ENCODE data around the gene BHLHE23.

Gene BHLHE23

GRCh38 chr20:63014710-63015109 is 7.9 kb upstream of the BHLHE23 start:
- H3K4ac ChIP-seq (ENCODE audit: low read depth, low read length), result no peak overlapping the region
- H3K27me3 ChIP-seq (ENCODE audit: insufficient read depth, low read length), result no peaks in the 10 kb centered on the region
- H2BK120ac ChIP-seq (ENCODE audit: insufficient read depth, low read length, poor library complexity), result no peak overlapping the region
- no peak overlapping the region for H3K9ac ChIP-seq (ENCODE audit: low read length)
- H3K27ac ChIP-seq (ENCODE audit: low read depth, low read length), result no peak overlapping the region
- H3K23ac ChIP-seq (ENCODE audit: low read length), result no peak overlapping the region
- peaks cover 10% of the 10 kb centered on the region for H3K9me3 ChIP-seq (ENCODE audit: insufficient read depth, low read depth, low read length)
- H3K14ac ChIP-seq (ENCODE audit: low read length), result no peak overlapping the region
- H4K12ac ChIP-seq (ENCODE audit: low read depth, low read length), result no peak overlapping the region
- no peak overlapping the region for H3K4me3 ChIP-seq (ENCODE audit: low read depth, low read length)
- H4K91ac ChIP-seq (ENCODE audit: low read depth, low read length), result no peak overlapping the region
- no peaks in the 10 kb centered on the region for H3K36me3 ChIP-seq (ENCODE audit: control insufficient read depth in 1 of 2, insufficient read depth in 2 of 2, low read length in 2 of 2)
- no peak overlapping the region for H3K18ac ChIP-seq (ENCODE audit: low read length)
- H3K4me2 ChIP-seq (ENCODE audit: low read length), result no peak overlapping the region
- H3K79me2 ChIP-seq (ENCODE audit: control insufficient read depth, insufficient read depth, low read length, poor library complexity), result no peaks in the 10 kb centered on the region
- H3K79me1 ChIP-seq (ENCODE audit: low read length), result peaks cover 1% of the 10 kb centered on the region
- no CpG with 5 or more reads among the region's 11 CpGs for WGBS (ENCODE audit: extremely low coverage, insufficient coverage, insufficient read length)
- peaks cover 5 to 9% of the 10 kb centered on the region in 2 experiments for H3K4me1 ChIP-seq (ENCODE audit: control insufficient read depth in 1 of 2, insufficient read depth in 2 of 2, low read length in 2 of 2)
- no peak overlapping the region for H2AFZ ChIP-seq (ENCODE audit: insufficient read depth, low read length, poor library complexity)
- no peak overlapping the region for H2AK5ac ChIP-seq (ENCODE audit: low read length)
- DNase-seq, result no peak
- no peak overlapping the region for H2BK12ac ChIP-seq (ENCODE audit: low read length)
- no peak overlapping the region for H2BK5ac ChIP-seq (ENCODE audit: low read depth, low read length, poor library complexity)
- no peak overlapping the region for H4K8ac ChIP-seq (ENCODE audit: low read depth, low read length)

GRCh38 chr20:63014287-63014686 is 7.5 kb upstream of the BHLHE23 start:
- H3K9me3 ChIP-seq (ENCODE audit: insufficient read depth, low read depth, low read length), result peaks cover 10% of the 10 kb centered on the region
- H3K79me2 ChIP-seq (ENCODE audit: control insufficient read depth, insufficient read depth, low read length, poor library complexity), result no peaks in the 10 kb centered on the region
- no peak for DNase-seq
- no peaks in the 10 kb centered on the region for H3K36me3 ChIP-seq (ENCODE audit: control insufficient read depth in 1 of 2, insufficient read depth in 2 of 2, low read length in 2 of 2)
- H3K79me1 ChIP-seq (ENCODE audit: low read length), result peaks cover 1% of the 10 kb centered on the region
- no peak overlapping the region for H3K4me2 ChIP-seq (ENCODE audit: low read length)
- no peak overlapping the region for H2BK12ac ChIP-seq (ENCODE audit: low read length)
- no peak overlapping the region for H2AFZ ChIP-seq (ENCODE audit: insufficient read depth, low read length, poor library complexity)
- H2BK5ac ChIP-seq (ENCODE audit: low read depth, low read length, poor library complexity), result no peak overlapping the region
- H4K91ac ChIP-seq (ENCODE audit: low read depth, low read length), result no peak overlapping the region
- peaks cover 5 to 9% of the 10 kb centered on the region in 2 experiments for H3K4me1 ChIP-seq (ENCODE audit: control insufficient read depth in 1 of 2, insufficient read depth in 2 of 2, low read length in 2 of 2)
- H3K27ac ChIP-seq (ENCODE audit: low read depth, low read length), result no peak overlapping the region
- H4K8ac ChIP-seq (ENCODE audit: low read depth, low read length), result no peak overlapping the region
- H3K14ac ChIP-seq (ENCODE audit: low read length), result no peak overlapping the region
- H3K27me3 ChIP-seq (ENCODE audit: insufficient read depth, low read length), result no peaks in the 10 kb centered on the region
- H3K23ac ChIP-seq (ENCODE audit: low read length), result no peak overlapping the region
- no peak overlapping the region for H2AK5ac ChIP-seq (ENCODE audit: low read length)
- H3K4ac ChIP-seq (ENCODE audit: low read depth, low read length), result no peak overlapping the region
- no peak overlapping the region for H3K18ac ChIP-seq (ENCODE audit: low read length)
- no peak overlapping the region for H3K4me3 ChIP-seq (ENCODE audit: low read depth, low read length)
- no peak overlapping the region for H3K9ac ChIP-seq (ENCODE audit: low read length)
- H4K12ac ChIP-seq (ENCODE audit: low read depth, low read length), result no peak overlapping the region
- WGBS (ENCODE audit: extremely low coverage, insufficient coverage, insufficient read length), result no CpG with 5 or more reads among the region's 12 CpGs
- no peak overlapping the region for H2BK120ac ChIP-seq (ENCODE audit: insufficient read depth, low read length, poor library complexity)

DNA sequence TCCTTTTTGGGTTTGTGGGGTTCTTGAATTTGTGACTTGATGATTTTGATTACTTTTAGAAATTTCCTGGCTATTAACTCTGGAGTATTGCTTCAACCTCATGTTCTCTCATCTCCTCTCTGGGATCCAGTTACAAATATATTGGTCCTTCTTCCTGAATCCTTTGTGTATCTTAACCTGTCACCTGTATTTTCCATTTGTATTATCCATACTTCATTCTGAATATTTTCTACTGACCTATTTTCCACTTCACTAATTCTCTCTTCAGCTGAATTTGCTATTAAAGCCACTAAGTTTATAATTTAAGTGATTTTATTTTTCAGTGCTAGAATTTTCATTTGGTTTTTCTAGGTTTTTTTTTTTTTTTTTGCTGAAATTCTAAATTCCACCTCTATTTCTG is 6.4 kb upstream of the BHLHE23 start:
- no peak for DNase-seq
- H3K36me3 ChIP-seq (ENCODE audit: control insufficient read depth in 1 of 2, insufficient read depth in 2 of 2, low read length in 2 of 2), result no peaks in the 10 kb centered on the region
- H4K8ac ChIP-seq (ENCODE audit: low read depth, low read length), result no peak overlapping the region
- H2AFZ ChIP-seq (ENCODE audit: insufficient read depth, low read length, poor library complexity), result no peak overlapping the region
- peaks cover 7% of the 10 kb centered on the region for H3K27me3 ChIP-seq (ENCODE audit: insufficient read depth, low read length)
- H4K12ac ChIP-seq (ENCODE audit: low read depth, low read length), result no peak overlapping the region
- no peak overlapping the region for H2BK5ac ChIP-seq (ENCODE audit: low read depth, low read length, poor library complexity)
- H3K23ac ChIP-seq (ENCODE audit: low read length), result no peak overlapping the region
- no peak overlapping the region for H3K4me3 ChIP-seq (ENCODE audit: low read depth, low read length)
- H3K14ac ChIP-seq (ENCODE audit: low read length), result no peak overlapping the region
- H3K79me2 ChIP-seq (ENCODE audit: control insufficient read depth, insufficient read depth, low read length, poor library complexity), result no peaks in the 10 kb centered on the region
- peaks cover 5 to 8% of the 10 kb centered on the region in 2 experiments for H3K4me1 ChIP-seq (ENCODE audit: control insufficient read depth in 1 of 2, insufficient read depth in 2 of 2, low read length in 2 of 2)
- no peak overlapping the region for H3K4me2 ChIP-seq (ENCODE audit: low read length)
- no peak overlapping the region for H3K9ac ChIP-seq (ENCODE audit: low read length)
- H2BK120ac ChIP-seq (ENCODE audit: insufficient read depth, low read length, poor library complexity), result no peak overlapping the region
- no peak overlapping the region for H2BK12ac ChIP-seq (ENCODE audit: low read length)
- H3K9me3 ChIP-seq (ENCODE audit: insufficient read depth, low read depth, low read length), result peaks cover 9% of the 10 kb centered on the region
- no peak overlapping the region for H3K27ac ChIP-seq (ENCODE audit: low read depth, low read length)
- H3K4ac ChIP-seq (ENCODE audit: low read depth, low read length), result no peak overlapping the region
- no peak overlapping the region for H4K91ac ChIP-seq (ENCODE audit: low read depth, low read length)
- no peak overlapping the region for H3K18ac ChIP-seq (ENCODE audit: low read length)
- no peaks in the 10 kb centered on the region for H3K79me1 ChIP-seq (ENCODE audit: low read length)
- H2AK5ac ChIP-seq (ENCODE audit: low read length), result no peak overlapping the region

GRCh38 chr20:63011798-63012197 is 5.0 kb upstream of the BHLHE23 start:
- no peak for DNase-seq
- no peaks in the 10 kb centered on the region for H3K36me3 ChIP-seq (ENCODE audit: control insufficient read depth in 1 of 2, insufficient read depth in 2 of 2, low read length in 2 of 2)
- no CpG with 5 or more reads among the region's 3 CpGs for WGBS (ENCODE audit: extremely low coverage, insufficient coverage, insufficient read length)
- H3K4ac ChIP-seq (ENCODE audit: low read depth, low read length), result no peak overlapping the region
- H4K8ac ChIP-seq (ENCODE audit: low read depth, low read length), result no peak overlapping the region
- H4K12ac ChIP-seq (ENCODE audit: low read depth, low read length), result no peak overlapping the region
- no peak overlapping the region for H3K27ac ChIP-seq (ENCODE audit: low read depth, low read length)
- no peak overlapping the region for H2BK5ac ChIP-seq (ENCODE audit: low read depth, low read length, poor library complexity)
- H2BK120ac ChIP-seq (ENCODE audit: insufficient read depth, low read length, poor library complexity), result no peak overlapping the region
- no peak overlapping the region for H2BK12ac ChIP-seq (ENCODE audit: low read length)
- H3K23ac ChIP-seq (ENCODE audit: low read length), result no peak overlapping the region
- no peak overlapping the region for H3K4me3 ChIP-seq (ENCODE audit: low read depth, low read length)
- no peaks in the 10 kb centered on the region for H3K79me2 ChIP-seq (ENCODE audit: control insufficient read depth, insufficient read depth, low read length, poor library complexity)
- peaks cover 22% of the 10 kb centered on the region for H3K27me3 ChIP-seq (ENCODE audit: insufficient read depth, low read length)
- peaks cover 9% of the 10 kb centered on the region for H3K9me3 ChIP-seq (ENCODE audit: insufficient read depth, low read depth, low read length)
- no peak overlapping the region for H3K4me2 ChIP-seq (ENCODE audit: low read length)
- no peak overlapping the region for H3K9ac ChIP-seq (ENCODE audit: low read length)
- H2AK5ac ChIP-seq (ENCODE audit: low read length), result no peak overlapping the region
- no peaks in the 10 kb centered on the region for H3K79me1 ChIP-seq (ENCODE audit: low read length)
- peaks cover 6 to 8% of the 10 kb centered on the region in 2 experiments for H3K4me1 ChIP-seq (ENCODE audit: control insufficient read depth in 1 of 2, insufficient read depth in 2 of 2, low read length in 2 of 2)
- H2AFZ ChIP-seq (ENCODE audit: insufficient read depth, low read length, poor library complexity), result no peak overlapping the region
- H3K14ac ChIP-seq (ENCODE audit: low read length), result no peak overlapping the region
- H3K18ac ChIP-seq (ENCODE audit: low read length), result no peak overlapping the region
- no peak overlapping the region for H4K91ac ChIP-seq (ENCODE audit: low read depth, low read length)
